MCF 10A (cell line): ENCODE measurements around the gene SMPDL3B. TPM values are rescaled to one million over a fixed set of nuclear protein-coding genes. Genes with fewer than 3 reads are reported as not detected.

Source experiments
- BruUV-seq: library from RNA; stranded (reverse); fragments of 400-500 nt; replicated peaks from 2 replicates; lab custom pipeline; 2021; lab: Mats Ljungman, UMichigan
- CTCF ChIA-PET: fragments of 300-600 bp; sonication (Branson Sonifier 250); formaldehyde crosslinking; extraction: SDS; loops from one replicate; lab custom pipeline; 2021; ENCODE audit warnings: antibody characterized with exemption, inconsistent platforms; lab: Yijun Ruan, JAX
- POLR2A ChIA-PET: fragments of 300-600, 350-650 bp; sonication (Branson Sonifier 250); formaldehyde crosslinking; extraction: SDS; loops from one replicate; lab custom pipeline; 2020; ENCODE audit warnings: antibody characterized with exemption, inconsistent platforms; lab: Yijun Ruan, JAX
- DNase-seq: peaks from one replicate; pipeline ENCODE4 v3.0.0-alpha.2; 2018; ENCODE audit not compliant: unreplicated experiment
- H3K27ac Mint-ChIP-seq: one replicate; pipeline ENCODE4 v1.8.0; 2022; ENCODE audit warnings: mild to moderate bottlenecking, low read depth, mixed read lengths; ENCODE audit not compliant: unreplicated experiment
- H3K27me3 Mint-ChIP-seq: one replicate; pipeline ENCODE4 v1.8.0; 2022; ENCODE audit warnings: mixed read lengths; ENCODE audit not compliant: insufficient read depth, unreplicated experiment
- H3K36me3 Mint-ChIP-seq: one replicate; pipeline ENCODE4 v1.8.0; 2022; ENCODE audit warnings: mild to moderate bottlenecking, moderate library complexity, mixed read lengths; ENCODE audit not compliant: insufficient read depth, unreplicated experiment
- H3K4me1 Mint-ChIP-seq: one replicate; pipeline ENCODE4 v1.8.0; 2022; ENCODE audit warnings: mixed read lengths; ENCODE audit not compliant: insufficient read depth, unreplicated experiment
- H3K4me3 Mint-ChIP-seq: one replicate; pipeline ENCODE4 v1.8.0; 2022; ENCODE audit warnings: mild to moderate bottlenecking, moderate library complexity, mixed read lengths; ENCODE audit not compliant: unreplicated experiment
- H3K9me3 Mint-ChIP-seq: one replicate; pipeline ENCODE4 v1.8.0; 2022; ENCODE audit warnings: mixed read lengths; ENCODE audit not compliant: unreplicated experiment
- CTCF ChIP-seq: fragments of 200-600 bp; IDR thresholded peaks from one replicate; pipeline ENCODE4 v1.8.0; 2022; ENCODE audit warnings: antibody characterized with exemption, mild to moderate bottlenecking; ENCODE audit not compliant: unreplicated experiment
- intact Hi-C: fragments of 100-400 bp; cut with micrococcal nuclease; formaldehyde crosslinking; loops from 2 replicates; pipeline ENCODE4 v1.14.1; 2022
- total RNA-seq: library from RNA; stranded (reverse); gene quantifications from 2 replicates; pipeline ENCODE4 v1.2.3, GENCODE V29; 2022

SMPDL3B gene
- total RNA-seq, 1 experiment from 2014 or later: 4.0 TPM

- no peak for DNase-seq
- no peaks in the 10 kb centered on the region for H3K27me3 Mint-ChIP-seq
- no peaks in the 10 kb centered on the region for H3K9me3 Mint-ChIP-seq
- ChIA-PET CTCF (interaction anchor here (0.9 kb wide), 1 partner anchor 13 kb away, joined by 5 read pairs; no protein-coding TSS in a partner anchor), POLR2A (interaction anchor here (0.6 to 1.0 kb wide), 2 partner anchors 19 to 60 kb away, joined by 3 read pairs; no protein-coding TSS in a partner anchor)
- no peak overlapping the region for H3K27ac Mint-ChIP-seq
- H3K36me3 Mint-ChIP-seq: no peaks in the 10 kb centered on the region
- H3K4me3 Mint-ChIP-seq: no peak overlapping the region
- no TSS peak for BruUV-seq
- H3K4me1 Mint-ChIP-seq: no peaks in the 10 kb centered on the region
- intact Hi-C loops: no loop called here
- no peak for TF ChIP-seq CTCF
Observed at GRCh38 chr1:27941671-27942540, 7.1 kb downstream of the SMPDL3B start.

GRCh38 chr1:27945020-27945419 is 10.2 kb downstream of the SMPDL3B start:
- no peaks in the 10 kb centered on the region for H3K36me3 Mint-ChIP-seq
- H3K27me3 Mint-ChIP-seq: no peaks in the 10 kb centered on the region
- DNase-seq: no peak
- H3K4me1 Mint-ChIP-seq: no peaks in the 10 kb centered on the region
- POLR2A ChIA-PET: no interaction called here
- TF ChIP-seq CTCF: no peak
- intact Hi-C loops: no loop called here
- CTCF ChIA-PET: interaction anchor here (0.6 to 0.7 kb wide), 2 partner anchors 49 to 158 kb away, joined by 3 read pairs; no protein-coding TSS in a partner anchor
- BruUV-seq: no TSS peak
- H3K27ac Mint-ChIP-seq: no peak overlapping the region
- no peak overlapping the region for H3K4me3 Mint-ChIP-seq
- no peaks in the 10 kb centered on the region for H3K9me3 Mint-ChIP-seq

- Mint-ChIP-seq H3K27me3 (no peaks in the 10 kb centered on the region), H3K4me1 (no peaks in the 10 kb centered on the region), H3K36me3 (no peaks in the 10 kb centered on the region), H3K4me3 (no peak overlapping the region), H3K27ac (no peak overlapping the region), H3K9me3 (no peaks in the 10 kb centered on the region)
- intact Hi-C loops: no loop called here
- no TSS peak for BruUV-seq
- CTCF ChIA-PET: no interaction called here
- TF ChIP-seq CTCF: no peak
- POLR2A ChIA-PET: interaction anchor here (1.0 kb wide), 1 partner anchor 10 kb away, joined by 6 read pairs; the partner anchor contains the start of gene XKR8
- DNase-seq: no peak
Observed at GRCh38 chr1:27949027-27949426, 14.2 kb downstream of the SMPDL3B start.

GRCh38 chr1:27951396-27951795 is 16.6 kb downstream of the SMPDL3B start:
- no TSS peak for BruUV-seq
- POLR2A ChIA-PET: interaction anchor here (0.7 to 0.8 kb wide), 2 partner anchors 8 to 74 kb away, joined by 3 read pairs; partner anchors contain the start of gene XKR8
- no peak for TF ChIP-seq CTCF
- H3K27ac Mint-ChIP-seq: no peak overlapping the region
- intact Hi-C loops: no loop called here
- CTCF ChIA-PET: interaction anchor here (0.6 to 1.3 kb wide), 2 partner anchors 11 to 322 kb away, joined by 3 to 5 read pairs; no protein-coding TSS in a partner anchor
- H3K4me1 Mint-ChIP-seq: no peaks in the 10 kb centered on the region
- no peak overlapping the region for H3K4me3 Mint-ChIP-seq
- no peak for DNase-seq
- no peaks in the 10 kb centered on the region for H3K9me3 Mint-ChIP-seq
- no peaks in the 10 kb centered on the region for H3K36me3 Mint-ChIP-seq
- H3K27me3 Mint-ChIP-seq: no peaks in the 10 kb centered on the region
